ENCODE results near the gene WDSUB1.

WDSUB1 gene

GRCh38 chr2:159211447-159212396, 74.8 kb downstream of the WDSUB1 start:
- TF ChIP-seq EZH2 (IDR thresholded peaks at IDR 0.05; ENCODE audit: borderline replicate concordance, low read depth, low read length, severe bottlenecking): no peak
- no peak for TF ChIP-seq CTCF (IDR thresholded peaks at IDR 0.05; ENCODE audit: borderline replicate concordance, extremely low read depth, low read length, poor library complexity, severe bottlenecking)
- Histone ChIP-seq H3K4me3 (ENCODE audit: low read depth in 1 of 2, low read length in 2 of 2) (no peak overlapping the region), H3K4me2 (ENCODE audit: insufficient read depth, low read length) (no peak overlapping the region), H3K9ac (ENCODE audit: low read depth, low read length) (no peak overlapping the region), H3K79me2 (ENCODE audit: insufficient read depth, low read length) (no peaks in the 10 kb centered on the region), H3K36me3 (ENCODE audit: insufficient read depth, low read length) (peaks cover 4% of the 10 kb centered on the region; the same call in 1 of the 2 replicates), H3K27ac (ENCODE audit: low read length) (no peak overlapping the region), H4K20me1 (ENCODE audit: insufficient read depth, low read length) (no peaks in the 10 kb centered on the region), H3K4me1 (ENCODE audit: insufficient read depth, low read length) (peaks cover 10% of the 10 kb centered on the region), H2AFZ (ENCODE audit: low read depth, low read length) (no peak overlapping the region), H3K27me3 (ENCODE audit: insufficient read depth, low read length, poor library complexity) (no peaks in the 10 kb centered on the region), H3K9me3 (ENCODE audit: insufficient read depth, low read length, severe bottlenecking) (no peaks in the 10 kb centered on the region)
- DNase-seq: no peak
- no peak for ATAC-seq (ENCODE audit: insufficient read depth, low read depth)

- no peak overlapping the region for H3K4me2 ChIP-seq (ENCODE audit: insufficient read depth, low read length)
- ATAC-seq (ENCODE audit: insufficient read depth, low read depth): peak; percentile 95
- no peak overlapping the region for H3K9ac ChIP-seq (ENCODE audit: low read depth, low read length)
- no peaks in the 10 kb centered on the region for H3K79me2 ChIP-seq (ENCODE audit: insufficient read depth, low read length)
- H3K4me3 ChIP-seq (ENCODE audit: low read depth in 1 of 2, low read length in 2 of 2): no peak overlapping the region
- H3K9me3 ChIP-seq (ENCODE audit: insufficient read depth, low read length, severe bottlenecking): no peaks in the 10 kb centered on the region
- peaks cover 10% of the 10 kb centered on the region for H3K4me1 ChIP-seq (ENCODE audit: insufficient read depth, low read length)
- H3K27me3 ChIP-seq (ENCODE audit: insufficient read depth, low read length, poor library complexity): no peaks in the 10 kb centered on the region
- TF ChIP-seq EZH2 (IDR thresholded peaks at IDR 0.05; ENCODE audit: borderline replicate concordance, low read depth, low read length, severe bottlenecking) (no peak), CTCF (IDR thresholded peaks at IDR 0.05; ENCODE audit: borderline replicate concordance, extremely low read depth, low read length, poor library complexity, severe bottlenecking) (no peak)
- H3K27ac ChIP-seq (ENCODE audit: low read length): no peak overlapping the region; the same call in 1 of the 2 replicates
- no peaks in the 10 kb centered on the region for H4K20me1 ChIP-seq (ENCODE audit: insufficient read depth, low read length)
- peaks cover 11% of the 10 kb centered on the region for H3K36me3 ChIP-seq (ENCODE audit: insufficient read depth, low read length)
- peak; percentile 56 for DNase-seq
- no peak overlapping the region for H2AFZ ChIP-seq (ENCODE audit: low read depth, low read length)
These were observed 76.9 kb downstream of the WDSUB1 start for GRCh38 chr2:159209341-159210306.

- H3K4me3 ChIP-seq (ENCODE audit: low read depth in 1 of 2, low read length in 2 of 2): no peak overlapping the region
- no peaks in the 10 kb centered on the region for H3K27me3 ChIP-seq (ENCODE audit: insufficient read depth, low read length, poor library complexity)
- H3K9me3 ChIP-seq (ENCODE audit: insufficient read depth, low read length, severe bottlenecking): no peaks in the 10 kb centered on the region
- DNase-seq (no peak), ATAC-seq (ENCODE audit: insufficient read depth, low read depth) (no peak)
- no peak overlapping the region for H3K4me2 ChIP-seq (ENCODE audit: insufficient read depth, low read length)
- H3K79me2 ChIP-seq (ENCODE audit: insufficient read depth, low read length): no peaks in the 10 kb centered on the region
- H4K20me1 ChIP-seq (ENCODE audit: insufficient read depth, low read length): no peaks in the 10 kb centered on the region
- H3K4me1 ChIP-seq (ENCODE audit: insufficient read depth, low read length): peaks cover 10% of the 10 kb centered on the region
- peaks cover 6% of the 10 kb centered on the region for H3K36me3 ChIP-seq (ENCODE audit: insufficient read depth, low read length)
- H2AFZ ChIP-seq (ENCODE audit: low read depth, low read length): no peak overlapping the region
- H3K27ac ChIP-seq (ENCODE audit: low read length): no peak overlapping the region
- H3K9ac ChIP-seq (ENCODE audit: low read depth, low read length): no peak overlapping the region
- TF ChIP-seq CTCF (IDR thresholded peaks at IDR 0.05; ENCODE audit: borderline replicate concordance, extremely low read depth, low read length, poor library complexity, severe bottlenecking): no peak
- TF ChIP-seq EZH2 (IDR thresholded peaks at IDR 0.05; ENCODE audit: borderline replicate concordance, low read depth, low read length, severe bottlenecking): no peak
These were observed 78.1 kb downstream of the WDSUB1 start for GRCh38 chr2:159208438-159208837.
